BJ (cell line): Measurements from ENCODE around the gene KYAT1. TPM values are rescaled to one million over a fixed set of nuclear protein-coding genes. Genes with fewer than 3 reads are reported as not detected.
"Not testable (repeated sequence)": the region's sequence is repeated elsewhere in the genome, so short reads cannot be mapped to it uniquely, and the experiment has no call there.

Source experiments
- CTCF ChIA-PET: fragments of 350-600 bp; formaldehyde crosslinking; extraction: SDS; loops from one replicate; lab custom pipeline; 2021; ENCODE audit warnings: antibody characterized with exemption, inconsistent platforms; lab: Yijun Ruan, JAX
- POLR2A ChIA-PET: fragments of 300-600 bp; sonication (Branson Sonifier 250); formaldehyde crosslinking; extraction: SDS; loops from one replicate; lab custom pipeline; 2021; ENCODE audit warnings: antibody characterized with exemption; lab: Charles Lee
- DNase-seq: peaks from one replicate; pipeline ENCODE4 v3.0.0-alpha.2; 2011; ENCODE audit warnings: low read depth
- H3K27me3 ChIP-seq: 2 replicates; pipeline ENCODE4 v1.6.0; 2011; ENCODE audit warnings: low read length; ENCODE audit not compliant: control insufficient read depth, insufficient read depth
- H3K36me3 ChIP-seq: 2 replicates; pipeline ENCODE4 v1.5.1; 2011; ENCODE audit warnings: low read length; ENCODE audit not compliant: control insufficient read depth, insufficient read depth
- H3K4me3 ChIP-seq: 2 replicates; pipeline ENCODE4 v1.5.1; 2011; ENCODE audit warnings: low read depth, mild to moderate bottlenecking, control low read depth, low read length
- CTCF ChIP-seq: IDR thresholded peaks from 2 replicates; pipeline ENCODE4 v1.5.1; 2011; ENCODE audit warnings: low read depth, mild to moderate bottlenecking, control low read depth, inconsistent platforms, low read length, moderate library complexity; ENCODE audit not compliant: insufficient read depth
- polyA plus RNA-seq: library from polyadenylated mRNA; depleted of rRNA; stranded (reverse); fragments of >200 nt; gene quantifications from 2 replicates; pipeline ENCODE4 v1.2.3, GENCODE V29; 2011

Gene KYAT1
- polyA plus RNA-seq, 1 experiment, result 5.6 TPM

- DNase-seq, result no peak
- Histone ChIP-seq H3K4me3 (no peak overlapping the region), H3K27me3 (no peaks in the 10 kb centered on the region), H3K36me3 (peaks cover 35% of the 10 kb centered on the region)
- CTCF ChIA-PET, result no interaction called here
- POLR2A ChIA-PET, result no interaction called here
- TF ChIP-seq CTCF, result no peak
Observed at GRCh38 chr9:128805661-128806060, 76.1 kb downstream of the KYAT1 start.

- ChIA-PET POLR2A (no interaction called here), CTCF (interaction anchor here (3.0 kb wide), 1 partner anchor 16 kb away, joined by 14 read pairs; the partner anchor contains the start of gene ENDOG)
- DNase-seq, result no peak
- TF ChIP-seq CTCF, result no peak
- Histone ChIP-seq H3K27me3 (no peaks in the 10 kb centered on the region), H3K36me3 (peaks cover 34% of the 10 kb centered on the region), H3K4me3 (no peak overlapping the region)
Observed at GRCh38 chr9:128802482-128802881, 79.3 kb downstream of the KYAT1 start.

GRCh38 chr9:128800061-128800460 lies 81.7 kb downstream of the KYAT1 start:
- DNase-seq, result no peak
- no peak for TF ChIP-seq CTCF
- Histone ChIP-seq H3K27me3 (no peaks in the 10 kb centered on the region), H3K4me3 (no peak overlapping the region), H3K36me3 (peaks cover 23% of the 10 kb centered on the region)
- ChIA-PET POLR2A (no interaction called here), CTCF (interaction anchor here (1.2 to 1.7 kb wide), 2 partner anchors 18 to 98 kb away, joined by 4 read pairs; partner anchors contain the start of gene PKN3)

GRCh38 chr9:128798896-128799295 lies 82.9 kb downstream of the KYAT1 start:
- Histone ChIP-seq H3K27me3 (no peaks in the 10 kb centered on the region), H3K4me3 (no peak overlapping the region), H3K36me3 (peaks cover 25% of the 10 kb centered on the region)
- CTCF ChIA-PET, result interaction anchor here (1.1 to 1.7 kb wide), 2 partner anchors 19 to 97 kb away, joined by 4 read pairs; partner anchors contain the start of genes ENDOG and PKN3
- TF ChIP-seq CTCF, result no peak
- DNase-seq, result no peak
- POLR2A ChIA-PET, result no interaction called here

GRCh38 chr9:128794961-128795360 lies 86.8 kb downstream of the KYAT1 start:
- H3K36me3 ChIP-seq, result peaks cover 37% of the 10 kb centered on the region
- DNase-seq, H3K4me3 ChIP-seq, CTCF ChIA-PET, H3K27me3 ChIP-seq: not testable (repeated sequence)
- POLR2A ChIA-PET, result interaction anchor here (0.6 kb wide), 1 partner anchor 160 kb away, joined by 3 read pairs; no protein-coding TSS in a partner anchor
